Vagina (tissue), 2 donors: ENCODE data around the gene RCAN2. TPM values are rescaled to one million over a fixed set of nuclear protein-coding genes. Genes with fewer than 3 reads are reported as not detected.

ENCODE experiments used
- DNase-seq, 2 donors: peaks; one replicate each; pipeline ENCODE4 v3.0.0-alpha.2; 2017; ENCODE audit errors: extremely low spot score in 2 of 2
- H3K27ac ChIP-seq: fragments of 200-600 bp; sonication (generic); one replicate; pipeline ENCODE4 v1.5.1; 2019
- H3K27me3 ChIP-seq: fragments of 200-600 bp; sonication (generic); one replicate; pipeline ENCODE4 v1.5.1; 2019
- H3K36me3 ChIP-seq, 2 donors: fragments of 200-600 bp; sonication (generic); one replicate each; pipeline ENCODE4 v1.5.1; 2017 to 2019
- H3K4me1 ChIP-seq: fragments of 200-600 bp; sonication (generic); one replicate; pipeline ENCODE4 v1.5.1; 2019
- H3K4me3 ChIP-seq, 2 donors: fragments of 200-600 bp; sonication (generic); 1 replicate in 1 of 2; 2 replicates in 1 of 2; pipeline ENCODE4 v1.5.1; 2016 to 2019
- H3K9me3 ChIP-seq: fragments of 200-600 bp; sonication (generic); one replicate; pipeline ENCODE4 v1.5.1; 2019
- POLR2A ChIP-seq, 2 donors: fragments of 450-650 bp; IDR thresholded peaks; one replicate each; pipeline ENCODE4 v1.6.1; 2017; ENCODE audit warnings: antibody characterized with exemption in 2 of 2, mild to moderate bottlenecking in 2 of 2, moderate library complexity in 2 of 2
- POLR2AphosphoS5 ChIP-seq, 2 donors: sonication (generic); formaldehyde crosslinking; IDR thresholded peaks; one replicate each; pipeline ENCODE4 v1.9.0; 2017; ENCODE audit warnings: antibody characterized with exemption in 2 of 2, mild to moderate bottlenecking in 2 of 2, low read depth in 1 of 2; ENCODE audit not compliant: insufficient read depth in 1 of 2
- intact Hi-C: fragments of 100-400 bp; cut with DNase I; formaldehyde crosslinking; loops from one replicate; pipeline ENCODE4 v1.15.1; 2023
- total RNA-seq: library from RNA; depleted of rRNA; stranded (reverse); fragments of >200 nt; gene quantifications from one replicate; pipeline ENCODE4 v1.2.3, GENCODE V29; 2016
- TF ChIP-seq, protein P1 (sequence below), 3 experiments: fragments of 450-650 bp in 2 of 3; fragments of 200-600 bp in 1 of 3; sonication (generic) in 1 of 3; IDR thresholded peaks; one replicate each; pipeline ENCODE4 v1.5.1; 2017 to 2019; ENCODE audit warnings: antibody characterized with exemption in 3 of 3, mild to moderate bottlenecking in 2 of 3, moderate library complexity in 2 of 3

The RCAN2 gene
- total RNA-seq, 1 donor from 2014 or later = 20.9 TPM

DNA sequence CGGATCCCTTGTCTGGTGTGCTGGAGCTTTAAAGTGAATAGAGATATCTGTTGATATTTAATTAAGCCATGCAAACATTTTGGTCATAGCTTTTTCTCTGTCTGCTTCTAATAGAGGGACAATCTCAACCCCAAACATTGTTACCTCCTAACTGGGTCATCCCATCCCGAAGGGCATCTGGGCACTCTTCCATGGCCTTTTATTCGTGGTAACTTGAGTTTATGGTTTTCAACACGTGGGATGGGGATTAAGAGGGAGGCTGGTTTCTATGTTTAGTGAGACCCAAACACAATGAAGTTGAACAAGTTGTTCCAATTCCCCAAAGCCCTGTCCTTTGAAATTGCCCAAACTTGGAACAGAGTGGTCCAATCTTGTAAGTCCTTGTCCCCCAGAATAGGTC, 319.1 kb downstream of the RCAN2 start:
- no peak overlapping the region for H3K4me3 ChIP-seq
- TF ChIP-seq POLR2A (IDR thresholded peaks at IDR 0.05) (no peak), POLR2AphosphoS5 (IDR thresholded peaks at IDR 0.05; ENCODE audit: insufficient read depth in 1 of 2, low read depth in 1 of 2) (no peak)
- TF ChIP-seq, protein P1, sequence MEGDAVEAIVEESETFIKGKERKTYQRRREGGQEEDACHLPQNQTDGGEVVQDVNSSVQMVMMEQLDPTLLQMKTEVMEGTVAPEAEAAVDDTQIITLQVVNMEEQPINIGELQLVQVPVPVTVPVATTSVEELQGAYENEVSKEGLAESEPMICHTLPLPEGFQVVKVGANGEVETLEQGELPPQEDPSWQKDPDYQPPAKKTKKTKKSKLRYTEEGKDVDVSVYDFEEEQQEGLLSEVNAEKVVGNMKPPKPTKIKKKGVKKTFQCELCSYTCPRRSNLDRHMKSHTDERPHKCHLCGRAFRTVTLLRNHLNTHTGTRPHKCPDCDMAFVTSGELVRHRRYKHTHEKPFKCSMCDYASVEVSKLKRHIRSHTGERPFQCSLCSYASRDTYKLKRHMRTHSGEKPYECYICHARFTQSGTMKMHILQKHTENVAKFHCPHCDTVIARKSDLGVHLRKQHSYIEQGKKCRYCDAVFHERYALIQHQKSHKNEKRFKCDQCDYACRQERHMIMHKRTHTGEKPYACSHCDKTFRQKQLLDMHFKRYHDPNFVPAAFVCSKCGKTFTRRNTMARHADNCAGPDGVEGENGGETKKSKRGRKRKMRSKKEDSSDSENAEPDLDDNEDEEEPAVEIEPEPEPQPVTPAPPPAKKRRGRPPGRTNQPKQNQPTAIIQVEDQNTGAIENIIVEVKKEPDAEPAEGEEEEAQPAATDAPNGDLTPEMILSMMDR (IDR thresholded peaks at IDR 0.05) = no peak
- intact Hi-C loops = no loop called here
- no peaks in the 10 kb centered on the region for H3K9me3 ChIP-seq
- H3K4me1 ChIP-seq = peaks cover 9% of the 10 kb centered on the region
- no peak for DNase-seq
- no peak overlapping the region for H3K27ac ChIP-seq
- H3K27me3 ChIP-seq = no peaks in the 10 kb centered on the region
- no peaks in the 10 kb centered on the region for H3K36me3 ChIP-seq

Other genes with a start within 250 kb of the RCAN2 start
- gene CYP39A1, start 161.4 kb upstream of the RCAN2 start, total RNA-seq = 5.4 TPM
- 39.3 TPM for gene SLC25A27, start 161.5 kb upstream of the RCAN2 start, total RNA-seq
- 0.49 TPM for gene TDRD6, start 196.4 kb upstream of the RCAN2 start, total RNA-seq
- gene PLA2G7, start 243.9 kb upstream of the RCAN2 start, total RNA-seq = not detected